Activated CD4-positive, alpha-beta T cell treated with anti-CD3 and anti-CD28 coated beads for 1 hour (primary cell): ENCODE results near the gene GSPT2.
"Not testable (repeated sequence)": the region's sequence is repeated elsewhere in the genome, so short reads cannot be mapped to it uniquely, and the experiment has no call there.

ENCODE experiments used
- DNase-seq: peaks from one replicate; pipeline ENCODE4 v3.0.0-alpha.2; 2020

GSPT2 gene

DNA sequence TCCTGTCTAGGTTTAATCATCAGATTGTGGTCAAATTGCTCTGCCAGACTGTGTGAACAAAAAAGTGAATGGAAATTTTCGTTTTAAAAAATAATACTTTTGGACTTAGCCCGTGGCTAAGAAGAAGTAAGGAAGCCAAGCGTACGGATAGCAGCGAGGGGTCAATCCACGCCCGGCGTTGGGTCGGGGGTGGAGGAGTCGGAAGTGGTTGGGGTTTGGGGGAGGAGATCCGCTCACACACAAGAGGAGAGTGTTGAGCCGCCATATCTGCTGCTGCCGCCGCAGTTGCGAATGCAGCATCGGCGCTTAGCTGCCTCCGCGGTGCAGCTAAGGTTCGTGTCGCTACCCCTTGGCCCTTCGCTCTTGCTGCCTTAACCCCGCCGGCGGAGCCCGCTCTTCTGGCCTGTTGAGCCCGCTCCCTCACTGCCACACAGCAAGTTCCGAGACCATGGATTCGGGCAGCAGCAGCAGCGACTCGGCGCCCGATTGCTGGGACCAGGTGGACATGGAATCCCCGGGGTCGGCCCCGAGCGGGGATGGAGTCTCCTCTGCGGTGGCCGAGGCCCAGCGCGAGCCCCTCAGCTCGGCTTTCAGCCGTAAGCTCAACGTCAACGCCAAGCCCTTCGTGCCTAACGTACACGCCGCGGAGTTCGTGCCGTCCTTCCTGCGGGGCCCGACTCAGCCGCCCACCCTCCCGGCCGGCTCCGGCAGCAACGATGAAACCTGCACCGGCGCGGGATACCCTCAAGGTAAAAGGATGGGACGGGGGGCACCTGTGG, at the start of gene GSPT2:
Gene GSPT2, plus strand, starts transcription at position 264 of the 779 bp plus-strand sequence. Its CDS starts 185 bp downstream, at position 449.
- peak; percentile 18 for DNase-seq

- DNase-seq, result no peak
Measured at GRCh38 chrX:51694254-51694653, 49.0 kb upstream of the GSPT2 start.

GRCh38 chrX:51697397-51697796, 45.8 kb upstream of the GSPT2 start:
- no peak for DNase-seq

- not testable (repeated sequence) for DNase-seq
Measured at GRCh38 chrX:51710277-51711164, 32.7 kb upstream of the GSPT2 start, which contains the start of gene CENPVL1. CENPVL1 (plus strand) TSS chrX:51710512; CDS start chrX:51710512, 0 bp downstream.

GRCh38 chrX:51712943-51713647, 30.1 kb upstream of the GSPT2 start:
- DNase-seq, result not testable (repeated sequence)

DNA sequence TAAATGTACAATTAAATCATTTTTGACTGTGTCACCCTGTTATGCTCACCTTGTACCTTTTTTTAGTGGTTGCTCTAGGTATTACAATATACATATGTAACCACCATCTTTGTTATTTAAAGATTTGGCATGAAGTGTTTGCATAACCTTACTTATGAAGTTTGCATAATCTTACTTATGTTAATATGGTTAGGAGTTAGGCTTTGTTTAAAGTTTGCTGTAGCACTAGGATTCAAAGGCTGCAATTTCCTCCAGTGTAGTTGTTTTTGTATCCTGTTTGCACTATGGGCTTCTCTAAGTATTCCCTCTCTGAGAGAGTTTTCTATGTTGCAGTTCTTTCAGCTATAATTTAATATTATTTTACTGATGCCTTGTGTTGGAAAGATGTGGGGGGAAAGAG, 15.0 kb upstream of the GSPT2 start:
- no peak for DNase-seq

DNA sequence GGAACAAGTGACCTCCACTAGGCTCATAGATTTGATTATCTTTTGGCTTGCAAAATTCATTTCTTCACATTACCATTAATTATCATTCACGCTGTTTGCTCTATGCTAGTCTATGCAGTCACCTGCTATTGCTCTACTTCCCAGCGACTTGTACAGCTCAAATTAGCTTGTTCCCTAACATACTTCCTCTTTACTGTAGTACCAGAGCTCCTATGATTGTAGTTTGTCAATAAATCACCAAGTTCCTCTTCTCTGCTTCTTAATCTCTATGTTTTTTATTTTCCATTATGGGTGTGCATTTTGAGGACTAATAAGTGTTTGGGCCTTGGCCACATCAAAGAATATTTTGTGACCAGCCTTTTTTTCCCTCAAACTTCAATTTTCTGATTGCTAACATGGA, 6.2 kb upstream of the GSPT2 start:
- DNase-seq, result no peak

DNA sequence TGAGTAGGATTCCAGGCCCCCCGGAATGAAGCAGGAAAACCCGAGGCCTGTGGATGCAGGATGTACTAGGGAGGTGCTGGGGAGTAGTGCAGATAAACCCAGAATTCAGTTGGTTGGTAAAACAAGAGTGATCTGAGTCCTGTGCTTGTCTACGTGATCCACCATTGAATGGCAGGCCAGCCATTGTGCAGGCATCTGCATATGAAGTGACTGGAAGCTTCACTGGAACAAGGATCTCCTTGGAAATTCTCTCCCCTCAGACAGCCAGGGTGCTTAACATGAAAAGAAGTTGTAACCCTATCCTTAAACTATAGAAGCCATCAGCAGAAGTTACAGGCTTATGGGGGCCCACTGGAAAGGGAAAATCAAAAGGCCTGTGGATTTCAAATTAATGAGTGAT, 656 bp upstream of the GSPT2 start:
- DNase-seq, result no peak

DNA sequence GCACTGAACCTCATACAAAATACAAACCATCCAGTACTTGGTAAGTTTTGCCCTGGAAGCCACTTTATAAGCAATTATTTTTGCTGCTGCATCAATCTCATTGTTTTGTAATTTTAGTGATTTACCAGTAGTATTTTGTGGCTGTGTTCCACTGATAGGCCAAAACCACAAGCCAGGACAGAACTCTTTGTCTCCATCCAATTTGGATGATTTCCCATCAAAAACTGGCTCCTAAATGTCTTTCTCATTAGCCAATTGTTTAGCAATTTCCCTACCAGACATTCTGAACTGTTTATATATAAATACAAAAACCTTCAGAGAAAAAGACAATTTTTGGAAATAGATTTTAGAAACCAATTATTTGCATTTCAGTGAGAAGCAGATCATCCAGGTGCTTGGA, 4.4 kb downstream of the GSPT2 start:
- DNase-seq, result no peak

DNA sequence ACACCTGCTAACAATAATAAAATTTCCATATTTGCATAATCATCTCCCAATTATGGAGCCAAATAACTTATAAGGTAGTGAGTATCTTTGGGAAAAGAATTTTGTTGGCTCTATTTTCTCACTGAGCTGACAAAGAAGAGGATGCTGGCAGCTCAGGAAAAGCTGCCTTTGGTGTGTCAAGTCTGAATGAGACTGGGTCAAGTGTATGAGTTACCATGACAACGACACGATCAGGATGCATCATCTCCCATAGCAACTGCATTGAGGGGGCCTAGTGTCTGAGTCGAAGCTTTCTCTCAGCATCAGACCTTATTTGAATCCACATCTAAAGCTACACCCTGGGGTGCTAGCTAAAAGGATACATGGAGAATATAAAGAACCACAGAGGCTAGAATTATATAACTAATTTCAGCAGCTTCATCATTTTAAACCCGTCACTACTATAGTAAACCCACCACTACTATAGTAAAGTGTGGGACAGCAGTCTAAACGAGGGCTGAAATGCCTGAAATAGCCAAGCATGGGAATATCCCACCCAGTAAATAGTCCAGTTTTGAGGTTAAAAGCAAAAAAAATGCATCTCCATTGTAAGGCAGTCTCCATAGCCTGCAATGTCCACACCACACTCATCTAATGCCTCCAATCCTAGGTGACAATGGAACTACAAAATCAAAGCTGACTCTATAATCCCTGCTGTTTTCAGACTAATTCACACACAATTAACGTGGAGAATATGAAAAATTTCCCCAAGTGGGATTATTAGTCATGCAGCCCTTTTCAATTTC, 16.0 kb downstream of the GSPT2 start:
- DNase-seq, result no peak

GRCh38 chrX:51760657-51761056, 17.4 kb downstream of the GSPT2 start:
- no peak for DNase-seq

DNA sequence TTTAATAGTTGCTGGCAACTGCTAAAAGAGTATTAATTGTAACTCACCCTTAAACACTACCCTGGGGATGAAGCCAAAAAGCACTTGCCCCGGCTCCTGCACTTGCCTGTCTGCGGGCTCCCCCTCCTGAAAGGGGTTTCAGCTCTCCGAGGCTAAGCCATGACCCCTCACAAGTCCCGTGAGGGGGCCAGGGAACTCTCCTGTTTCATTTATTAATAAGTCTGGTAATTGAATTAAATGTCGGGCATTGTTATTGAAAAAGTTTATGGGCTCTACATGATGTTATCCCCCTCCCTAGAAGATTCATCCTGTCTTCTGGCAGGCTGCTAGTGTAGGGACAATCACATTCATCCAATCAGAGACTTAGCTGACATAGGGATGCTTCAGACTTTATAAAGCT, 23.3 kb downstream of the GSPT2 start:
- no peak for DNase-seq

DNA sequence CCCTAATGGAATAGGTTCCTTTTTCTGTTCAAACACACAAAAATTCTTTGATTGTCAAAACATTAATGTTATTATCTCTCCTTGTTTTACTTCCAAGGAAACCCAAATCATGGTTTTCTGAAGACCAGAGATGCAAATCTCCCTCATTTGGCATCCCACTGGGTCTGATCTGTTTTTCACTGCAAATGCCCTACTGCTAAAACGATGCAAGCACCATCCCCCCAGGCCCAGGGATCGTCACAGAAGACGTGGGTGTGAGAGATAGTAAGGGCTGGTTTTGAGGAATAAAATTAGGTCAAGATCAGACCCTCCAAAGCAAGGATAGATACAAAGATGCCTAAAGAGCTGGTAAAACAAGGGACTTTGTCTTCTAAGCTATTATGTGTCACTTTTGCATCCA, 33.6 kb downstream of the GSPT2 start:
- no peak for DNase-seq

- DNase-seq, result no peak
Measured at GRCh38 chrX:51779306-51779705, 36.1 kb downstream of the GSPT2 start.

DNA sequence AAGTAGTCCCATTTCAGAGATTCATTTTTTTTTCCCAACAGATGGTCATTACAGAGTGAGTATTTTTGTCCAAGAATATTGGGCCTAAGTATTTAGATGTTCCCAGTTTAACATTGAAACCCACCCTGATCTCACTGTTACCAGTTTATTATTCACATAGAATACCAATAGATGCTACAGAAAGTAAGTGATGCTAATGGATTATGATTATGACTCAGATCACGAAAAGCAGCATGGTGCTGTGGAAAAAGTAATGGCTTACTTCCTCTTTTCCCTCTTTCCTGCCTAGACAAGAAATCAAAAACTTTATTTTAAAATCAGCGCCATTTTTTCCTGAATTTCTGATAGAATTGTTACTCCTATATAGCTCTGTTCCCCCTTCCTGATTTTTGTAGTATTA, 51.9 kb downstream of the GSPT2 start:
- DNase-seq, result no peak
